ENCODE results near the gene GALC. TPM values are rescaled to one million over a fixed set of nuclear protein-coding genes. Genes with fewer than 3 reads are reported as not detected.
"Not testable (repeated sequence)": the region's sequence is repeated elsewhere in the genome, so short reads cannot be mapped to it uniquely, and the experiment has no call there.

GALC gene
- total RNA-seq, 3 donors from 2014 or later = 30.8 to 39.8 (median 37.3) TPM

DNA sequence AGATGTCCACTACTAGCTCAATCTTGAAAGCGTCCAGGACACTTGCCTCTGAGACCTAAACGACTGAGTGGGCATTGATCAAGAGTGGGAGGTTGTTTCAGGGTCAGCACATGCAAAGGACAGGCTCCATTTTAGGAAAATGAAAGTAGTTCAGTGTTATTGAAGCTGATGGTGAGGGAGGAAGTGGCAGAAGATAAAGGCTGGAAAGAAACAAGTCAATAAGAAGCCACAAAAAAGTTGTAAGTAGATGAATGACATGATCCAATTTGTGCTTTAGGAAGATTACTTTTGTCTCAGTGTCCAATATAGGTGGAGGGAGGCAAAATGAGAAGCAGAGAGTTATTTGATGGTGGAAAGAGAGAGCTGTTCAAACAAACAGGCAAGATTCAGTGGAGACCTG, 33.9 kb upstream of the GALC start:
- no peak overlapping the region for H3K27ac ChIP-seq
- no peak overlapping the region for H3K4me3 ChIP-seq
- no peaks in the 10 kb centered on the region for H3K9me3 ChIP-seq
- no peak for DNase-seq (ENCODE audit: low spot score in 2 of 2)
- no peaks in the 10 kb centered on the region for H3K36me3 ChIP-seq
- intact Hi-C loops (cut with DNase I; ENCODE audit: low total_unique reads) = no loop called here
- H3K27me3 ChIP-seq = no peaks in the 10 kb centered on the region
- no peak for TF ChIP-seq POLR2AphosphoS5 (IDR thresholded peaks at IDR 0.05)
- TF ChIP-seq POLR2A (IDR thresholded peaks at IDR 0.05) = no peak
- TF ChIP-seq, protein P1, sequence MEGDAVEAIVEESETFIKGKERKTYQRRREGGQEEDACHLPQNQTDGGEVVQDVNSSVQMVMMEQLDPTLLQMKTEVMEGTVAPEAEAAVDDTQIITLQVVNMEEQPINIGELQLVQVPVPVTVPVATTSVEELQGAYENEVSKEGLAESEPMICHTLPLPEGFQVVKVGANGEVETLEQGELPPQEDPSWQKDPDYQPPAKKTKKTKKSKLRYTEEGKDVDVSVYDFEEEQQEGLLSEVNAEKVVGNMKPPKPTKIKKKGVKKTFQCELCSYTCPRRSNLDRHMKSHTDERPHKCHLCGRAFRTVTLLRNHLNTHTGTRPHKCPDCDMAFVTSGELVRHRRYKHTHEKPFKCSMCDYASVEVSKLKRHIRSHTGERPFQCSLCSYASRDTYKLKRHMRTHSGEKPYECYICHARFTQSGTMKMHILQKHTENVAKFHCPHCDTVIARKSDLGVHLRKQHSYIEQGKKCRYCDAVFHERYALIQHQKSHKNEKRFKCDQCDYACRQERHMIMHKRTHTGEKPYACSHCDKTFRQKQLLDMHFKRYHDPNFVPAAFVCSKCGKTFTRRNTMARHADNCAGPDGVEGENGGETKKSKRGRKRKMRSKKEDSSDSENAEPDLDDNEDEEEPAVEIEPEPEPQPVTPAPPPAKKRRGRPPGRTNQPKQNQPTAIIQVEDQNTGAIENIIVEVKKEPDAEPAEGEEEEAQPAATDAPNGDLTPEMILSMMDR (IDR thresholded peaks at IDR 0.05) = no peak
- no peaks in the 10 kb centered on the region for H3K4me1 ChIP-seq

DNA sequence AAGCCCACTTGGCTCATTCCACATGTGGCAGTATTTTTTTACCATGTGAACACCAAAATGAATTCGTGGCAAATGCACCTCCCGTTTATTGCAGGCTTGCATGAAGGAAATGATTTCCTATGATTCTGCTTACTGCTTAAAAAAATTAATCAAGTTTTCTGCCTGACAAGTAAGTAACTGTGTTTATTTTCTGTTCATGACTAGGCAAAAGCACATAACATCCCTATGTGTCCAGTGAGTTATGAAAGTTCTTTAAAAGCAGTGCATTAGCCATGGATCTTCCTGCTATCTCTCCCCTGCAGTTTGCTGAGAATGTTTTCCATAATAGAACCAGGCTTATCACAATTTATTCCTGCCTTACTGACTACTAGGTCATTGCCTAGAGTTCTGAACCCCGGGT, 32.3 kb upstream of the GALC start:
- TF ChIP-seq POLR2A (IDR thresholded peaks at IDR 0.05) (no peak), POLR2AphosphoS5 (IDR thresholded peaks at IDR 0.05) (no peak)
- TF ChIP-seq, protein P1 (IDR thresholded peaks at IDR 0.05) = no peak
- Histone ChIP-seq H3K36me3 (no peaks in the 10 kb centered on the region), H3K9me3 (no peaks in the 10 kb centered on the region), H3K27ac (no peak overlapping the region), H3K27me3 (no peaks in the 10 kb centered on the region), H3K4me3 (no peak overlapping the region), H3K4me1 (no peaks in the 10 kb centered on the region)
- intact Hi-C loops (cut with DNase I; ENCODE audit: low total_unique reads) = no loop called here
- DNase-seq (ENCODE audit: low spot score in 2 of 2) = no peak

DNA sequence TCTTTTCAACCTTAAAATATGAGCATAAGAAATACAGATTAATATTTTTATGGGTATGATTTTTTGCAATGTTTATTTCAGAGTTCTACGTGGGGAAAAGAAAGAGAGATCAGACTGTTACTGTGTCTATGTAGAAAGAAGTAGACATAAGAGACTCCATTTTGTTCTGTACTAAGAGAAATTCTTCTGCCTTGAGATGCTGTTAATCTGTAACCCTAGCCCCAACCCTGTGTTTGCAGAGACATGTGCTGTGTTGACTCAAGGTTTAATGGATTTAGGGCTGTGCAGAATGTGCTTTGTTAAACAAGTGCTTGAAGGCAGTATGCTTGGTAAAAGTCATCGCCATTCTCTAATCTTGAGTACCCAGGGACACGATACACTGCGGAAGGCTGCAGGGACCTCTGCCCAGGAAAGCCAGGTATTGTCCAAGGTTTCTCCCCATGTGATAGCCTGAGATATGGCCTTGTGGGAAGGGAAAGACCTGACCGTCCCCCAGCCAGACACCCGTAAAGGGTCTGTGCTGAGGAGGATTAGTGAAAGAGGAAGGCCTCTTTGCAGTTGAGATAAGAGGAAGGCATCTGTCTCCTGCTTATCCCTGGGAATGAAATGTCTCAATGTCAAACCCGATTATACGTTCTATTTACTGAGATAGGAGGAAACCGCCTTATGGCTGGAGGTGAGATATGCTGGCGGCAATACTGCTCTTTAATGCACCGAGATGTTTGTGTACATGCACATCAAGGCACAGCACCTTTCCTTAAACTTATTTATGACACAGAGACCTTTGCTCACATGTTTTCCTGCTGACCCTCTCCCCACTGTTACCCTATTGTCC, 31.5 kb upstream of the GALC start:
- H3K36me3 ChIP-seq; H3K4me3 ChIP-seq; H3K27me3 ChIP-seq; DNase-seq (ENCODE audit: low spot score in 2 of 2); intact Hi-C loops (cut with DNase I; ENCODE audit: low total_unique reads); H3K9me3 ChIP-seq; H3K27ac ChIP-seq; H3K4me1 ChIP-seq: not testable (repeated sequence)

DNA sequence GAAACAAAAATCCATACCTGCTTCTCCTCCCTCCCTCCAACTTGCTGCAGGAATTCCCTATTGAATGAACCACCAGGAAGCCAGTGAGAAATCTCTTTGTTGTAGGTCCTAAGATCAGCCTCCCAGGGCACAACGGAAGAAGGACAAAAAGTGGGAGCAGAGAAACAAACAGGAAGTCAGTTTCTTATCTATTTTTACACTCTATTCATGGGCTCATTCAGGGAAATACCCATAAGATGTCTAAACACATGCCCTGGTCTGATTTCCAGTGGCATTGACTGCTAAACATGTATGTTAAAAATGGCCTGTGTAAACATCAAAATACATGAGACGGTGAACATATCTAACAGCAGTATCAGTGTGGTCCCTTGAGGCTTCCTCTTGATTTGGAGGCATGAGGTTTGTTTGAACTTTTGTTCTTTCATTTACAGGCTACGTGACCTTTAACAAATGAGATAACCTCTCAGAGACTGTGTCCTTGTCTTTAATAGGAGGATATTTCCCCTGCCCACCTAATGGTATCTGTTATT, 30.7 kb upstream of the GALC start:
- Histone ChIP-seq H3K27ac (no peak overlapping the region), H3K4me1 (no peaks in the 10 kb centered on the region), H3K27me3 (no peaks in the 10 kb centered on the region), H3K36me3 (no peaks in the 10 kb centered on the region), H3K9me3 (no peaks in the 10 kb centered on the region), H3K4me3 (no peak overlapping the region)
- intact Hi-C loops (cut with DNase I; ENCODE audit: low total_unique reads) = no loop called here
- DNase-seq (ENCODE audit: low spot score in 2 of 2) = no peak
- no peak for TF ChIP-seq POLR2AphosphoS5 (IDR thresholded peaks at IDR 0.05)
- no peak for TF ChIP-seq POLR2A (IDR thresholded peaks at IDR 0.05)
- TF ChIP-seq, protein P1 (IDR thresholded peaks at IDR 0.05) = no peak

DNA sequence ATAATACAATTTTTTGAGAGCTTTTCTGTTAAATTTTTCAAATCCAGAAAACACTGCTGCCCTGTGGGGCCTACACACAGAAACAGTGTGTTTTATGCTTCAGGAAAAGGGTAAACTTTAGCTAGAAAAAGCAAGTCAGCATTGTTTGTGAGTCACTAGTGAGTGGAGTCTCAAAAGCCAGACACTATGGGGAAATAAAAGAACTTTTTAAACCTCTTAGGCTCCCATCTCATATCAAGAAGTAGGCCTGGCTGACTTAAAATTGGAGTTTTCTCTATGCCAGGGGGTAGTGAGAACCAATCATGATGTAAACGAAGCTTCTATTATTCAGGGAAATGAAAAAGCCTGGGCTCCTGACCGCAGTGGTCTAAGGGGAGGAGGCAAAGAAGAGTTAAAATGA, 24.6 kb upstream of the GALC start:
- Histone ChIP-seq H3K4me1 (no peaks in the 10 kb centered on the region), H3K27me3 (no peaks in the 10 kb centered on the region), H3K9me3 (no peaks in the 10 kb centered on the region), H3K36me3 (no peaks in the 10 kb centered on the region), H3K27ac (no peak overlapping the region), H3K4me3 (no peak overlapping the region)
- TF ChIP-seq, protein P1 (IDR thresholded peaks at IDR 0.05) = no peak
- TF ChIP-seq POLR2A (IDR thresholded peaks at IDR 0.05) (no peak), POLR2AphosphoS5 (IDR thresholded peaks at IDR 0.05) (no peak)
- no peak for DNase-seq (ENCODE audit: low spot score in 2 of 2)
- intact Hi-C loops (cut with DNase I; ENCODE audit: low total_unique reads) = no loop called here
